ENCODE results near the gene CHAD.
"Not testable (repeated sequence)": the region's sequence is repeated elsewhere in the genome, so short reads cannot be mapped to it uniquely, and the experiment has no call there.

CHAD gene

DNA sequence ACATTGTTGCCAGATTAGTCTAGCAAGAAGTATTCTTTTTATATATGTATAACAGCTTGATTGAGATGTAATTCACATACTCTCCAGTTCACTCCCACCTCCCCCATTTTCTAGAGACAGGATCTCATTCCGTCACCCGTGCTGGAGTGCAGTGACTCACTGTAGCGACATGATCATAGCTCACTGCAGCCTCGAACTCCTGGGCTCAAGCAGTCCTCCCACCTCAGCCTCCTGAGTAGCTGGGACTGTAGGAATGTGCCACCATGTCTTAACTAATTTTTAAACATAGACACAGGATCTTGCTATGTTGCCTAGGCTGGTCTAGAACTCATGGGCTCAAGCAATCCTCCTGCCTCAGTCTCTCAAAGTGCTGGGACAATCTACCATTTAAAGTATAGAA, 6.7 kb upstream of the CHAD start:
- Histone ChIP-seq H3K27me3 (ENCODE audit: control insufficient read depth in 2 of 2, insufficient read depth in 2 of 2, low read length in 2 of 2) (no peaks in the 10 kb centered on the region), H3K36me3 (ENCODE audit: control insufficient read depth in 2 of 2, insufficient read depth in 2 of 2, low read length in 2 of 2) (peaks cover 15 to 22% of the 10 kb centered on the region in 2 donors), H3K4me1 (ENCODE audit: control insufficient read depth in 2 of 2, insufficient read depth in 2 of 2, low read length in 2 of 2) (peaks cover 26 to 37% of the 10 kb centered on the region in 2 donors), H3K9me3 (ENCODE audit: control insufficient read depth in 2 of 2, low read length in 2 of 2) (no peaks in the 10 kb centered on the region), H3K4me3 (ENCODE audit: low read length in 2 of 2) (peak overlapping the region; percentile 18 to 60), H3K9ac (ENCODE audit: low read depth in 1 of 2, low read length in 2 of 2) (no peak overlapping the region), H3K27ac (ENCODE audit: low read depth in 2 of 2, low read length in 2 of 2) (no peak overlapping the region)

DNA sequence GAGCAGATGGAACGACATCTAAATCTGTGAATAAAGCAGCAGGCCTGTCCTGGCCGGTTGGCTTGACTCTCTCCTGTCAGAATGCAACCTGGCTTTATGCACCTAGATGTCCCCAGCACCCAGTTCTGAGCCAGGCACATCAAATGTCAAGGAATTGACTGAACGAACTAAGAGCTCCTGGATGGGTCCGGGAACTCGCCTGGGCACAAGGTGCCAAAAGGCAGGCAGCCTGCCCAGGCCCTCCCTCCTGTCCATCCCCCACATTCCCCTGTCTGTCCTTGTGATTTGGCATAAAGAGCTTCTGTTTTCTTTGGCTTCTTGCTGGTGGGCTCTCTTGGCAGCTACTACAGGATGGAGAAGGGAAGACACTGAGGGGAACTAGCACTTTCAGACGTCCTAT, 5.8 kb upstream of the CHAD start:
- Histone ChIP-seq H3K4me3 (ENCODE audit: low read length in 2 of 2) (no peak overlapping the region), H3K9ac (ENCODE audit: low read depth in 1 of 2, low read length in 2 of 2) (no peak overlapping the region)

DNA sequence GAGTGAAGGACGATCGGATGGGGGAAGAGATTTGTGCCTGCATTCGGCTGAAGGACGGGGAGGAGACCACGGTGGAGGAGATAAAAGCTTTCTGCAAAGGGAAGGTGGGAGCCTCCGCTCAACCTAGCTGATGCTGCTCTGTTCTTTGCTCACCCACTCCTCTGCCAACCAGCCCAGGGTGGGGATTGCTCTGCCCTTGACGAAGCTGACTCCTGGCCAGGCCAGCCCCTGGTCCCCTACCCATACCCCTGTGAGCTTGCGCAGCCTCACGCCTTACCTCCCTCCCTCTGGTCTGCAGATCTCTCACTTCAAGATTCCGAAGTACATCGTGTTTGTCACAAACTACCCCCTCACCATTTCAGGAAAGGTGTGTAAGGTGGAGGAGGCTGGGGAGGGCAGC, 5.2 kb upstream of the CHAD start:
- Histone ChIP-seq H3K9ac (ENCODE audit: low read depth in 1 of 2, low read length in 2 of 2) (no peak overlapping the region), H3K4me1 (ENCODE audit: control insufficient read depth in 2 of 2, insufficient read depth in 2 of 2, low read length in 2 of 2) (peaks cover 29 to 44% of the 10 kb centered on the region in 2 donors), H3K27ac (ENCODE audit: low read depth in 2 of 2, low read length in 2 of 2) (no peak overlapping the region), H3K4me3 (ENCODE audit: low read length in 2 of 2) (no peak overlapping the region), H3K9me3 (ENCODE audit: control insufficient read depth in 2 of 2, low read length in 2 of 2) (no peaks in the 10 kb centered on the region), H3K27me3 (ENCODE audit: control insufficient read depth in 2 of 2, insufficient read depth in 2 of 2, low read length in 2 of 2) (no peaks in the 10 kb centered on the region), H3K36me3 (ENCODE audit: control insufficient read depth in 2 of 2, insufficient read depth in 2 of 2, low read length in 2 of 2) (peaks cover 15 to 22% of the 10 kb centered on the region in 2 donors)

More for the DNA sequence above, 5.8 kb upstream of the CHAD start:
- Histone ChIP-seq H3K36me3 (ENCODE audit: control insufficient read depth in 2 of 2, insufficient read depth in 2 of 2, low read length in 2 of 2) (peaks cover 15 to 22% of the 10 kb centered on the region in 2 donors), H3K9me3 (ENCODE audit: control insufficient read depth in 2 of 2, low read length in 2 of 2) (no peaks in the 10 kb centered on the region), H3K27me3 (ENCODE audit: control insufficient read depth in 2 of 2, insufficient read depth in 2 of 2, low read length in 2 of 2) (no peaks in the 10 kb centered on the region), H3K27ac (ENCODE audit: low read depth in 2 of 2, low read length in 2 of 2) (no peak overlapping the region), H3K4me1 (ENCODE audit: control insufficient read depth in 2 of 2, insufficient read depth in 2 of 2, low read length in 2 of 2) (peaks cover 26 to 39% of the 10 kb centered on the region in 2 donors)

DNA sequence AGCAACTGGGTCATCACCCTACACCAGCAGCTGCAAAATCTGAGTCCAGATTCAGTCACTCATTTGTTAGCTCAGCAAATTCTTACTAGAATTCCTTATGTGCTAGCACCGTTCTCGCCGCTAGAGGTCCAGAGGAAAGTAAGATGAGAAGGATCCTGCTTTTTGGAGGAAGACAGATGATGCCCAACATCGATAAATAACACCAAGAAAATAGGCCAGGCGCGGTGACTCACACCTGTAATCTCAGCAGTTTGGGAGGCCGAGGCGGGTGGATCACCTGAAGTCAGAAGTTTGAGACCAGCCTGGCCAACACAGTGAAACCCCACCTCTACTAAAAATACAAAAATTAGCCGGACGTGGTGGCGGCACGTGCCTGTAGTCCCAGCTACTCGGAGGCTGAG, 4.1 kb upstream of the CHAD start:
- H3K36me3 ChIP-seq (ENCODE audit: control insufficient read depth in 2 of 2, insufficient read depth in 2 of 2, low read length in 2 of 2): peaks cover 15 to 24% of the 10 kb centered on the region in 2 donors
- H3K9me3 ChIP-seq (ENCODE audit: control insufficient read depth in 2 of 2, low read length in 2 of 2); H3K9ac ChIP-seq (ENCODE audit: low read depth in 1 of 2, low read length in 2 of 2); H3K4me3 ChIP-seq (ENCODE audit: low read length in 2 of 2); H3K27ac ChIP-seq (ENCODE audit: low read depth in 2 of 2, low read length in 2 of 2); H3K27me3 ChIP-seq (ENCODE audit: control insufficient read depth in 2 of 2, insufficient read depth in 2 of 2, low read length in 2 of 2): not testable (repeated sequence)
- H3K4me1 ChIP-seq (ENCODE audit: control insufficient read depth in 2 of 2, insufficient read depth in 2 of 2, low read length in 2 of 2): peaks cover 26 to 44% of the 10 kb centered on the region in 2 donors

DNA sequence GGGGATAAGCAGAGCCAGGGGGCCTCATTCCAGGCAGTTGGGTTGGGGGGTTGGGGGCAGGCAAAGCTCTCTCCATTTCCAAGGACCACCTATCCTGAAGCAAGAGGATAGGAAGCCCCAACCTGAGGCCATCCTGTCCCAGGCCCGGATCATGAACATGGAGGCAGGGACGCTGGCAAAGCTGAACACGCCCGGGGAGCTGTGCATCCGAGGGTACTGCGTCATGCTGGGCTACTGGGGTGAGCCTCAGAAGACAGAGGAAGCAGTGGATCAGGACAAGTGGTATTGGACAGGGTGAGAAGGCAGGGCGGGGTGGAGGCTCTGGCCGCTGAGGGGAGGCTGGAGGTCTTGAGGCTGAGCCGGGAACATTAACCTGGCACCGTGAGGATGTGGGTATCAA, 3.6 kb upstream of the CHAD start:
- Histone ChIP-seq H3K27ac (ENCODE audit: low read depth in 2 of 2, low read length in 2 of 2) (no peak overlapping the region), H3K9ac (ENCODE audit: low read depth in 1 of 2, low read length in 2 of 2) (no peak overlapping the region), H3K4me1 (ENCODE audit: control insufficient read depth in 2 of 2, insufficient read depth in 2 of 2, low read length in 2 of 2) (peaks cover 27 to 48% of the 10 kb centered on the region in 2 donors), H3K27me3 (ENCODE audit: control insufficient read depth in 2 of 2, insufficient read depth in 2 of 2, low read length in 2 of 2) (peaks cover 0 to 3% of the 10 kb centered on the region in 2 donors), H3K36me3 (ENCODE audit: control insufficient read depth in 2 of 2, insufficient read depth in 2 of 2, low read length in 2 of 2) (peaks cover 15 to 24% of the 10 kb centered on the region in 2 donors), H3K4me3 (ENCODE audit: low read length in 2 of 2) (no peak overlapping the region), H3K9me3 (ENCODE audit: control insufficient read depth in 2 of 2, low read length in 2 of 2) (no peaks in the 10 kb centered on the region)

DNA sequence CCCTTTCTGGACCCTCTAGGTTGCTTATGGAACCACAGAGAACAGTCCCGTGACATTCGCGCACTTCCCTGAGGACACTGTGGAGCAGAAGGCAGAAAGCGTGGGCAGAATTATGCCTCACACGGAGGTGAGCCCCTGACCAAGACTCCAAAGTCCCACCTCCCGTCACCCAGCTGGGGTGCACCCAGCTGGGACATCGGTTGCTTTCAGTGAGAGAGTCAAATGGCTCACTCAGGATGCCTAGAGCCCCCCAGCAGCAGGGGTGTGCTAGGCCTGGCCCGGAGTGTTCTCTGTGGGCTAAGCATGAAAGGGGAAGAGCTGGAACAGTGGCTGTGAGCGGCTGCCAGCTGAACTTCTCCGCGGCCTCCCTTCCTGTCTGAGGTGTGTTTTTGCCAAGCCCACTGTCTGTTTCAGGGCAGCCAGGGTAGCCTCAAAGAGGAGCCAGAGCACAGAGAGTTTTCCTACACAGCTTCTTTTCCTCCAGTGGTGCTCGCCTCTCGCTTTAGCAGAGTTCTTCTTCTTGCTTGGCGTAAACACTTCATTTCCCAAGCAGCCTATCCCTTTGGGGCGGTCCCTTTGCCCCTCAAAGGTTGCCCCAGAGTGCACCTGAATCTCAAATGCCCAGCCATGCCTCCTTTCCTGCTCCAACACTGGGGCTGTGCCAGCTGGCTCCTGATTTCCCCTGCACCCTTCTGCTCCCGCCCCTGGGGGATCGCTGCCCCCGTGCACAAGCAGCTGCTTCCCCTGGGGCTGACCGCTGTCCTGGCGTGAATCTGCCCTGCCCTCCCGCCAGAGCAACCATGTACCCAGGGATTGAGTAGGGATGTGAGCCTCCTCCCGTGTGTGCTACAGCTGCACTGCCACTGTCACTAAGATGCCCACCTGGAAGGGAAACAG, 2.6 kb upstream of the CHAD start:
- Histone ChIP-seq H3K27ac (ENCODE audit: low read depth in 2 of 2, low read length in 2 of 2) (peak overlapping the region; percentile 32 to 51), H3K4me1 (ENCODE audit: control insufficient read depth in 2 of 2, insufficient read depth in 2 of 2, low read length in 2 of 2) (peaks cover 31 to 52% of the 10 kb centered on the region in 2 donors)

DNA sequence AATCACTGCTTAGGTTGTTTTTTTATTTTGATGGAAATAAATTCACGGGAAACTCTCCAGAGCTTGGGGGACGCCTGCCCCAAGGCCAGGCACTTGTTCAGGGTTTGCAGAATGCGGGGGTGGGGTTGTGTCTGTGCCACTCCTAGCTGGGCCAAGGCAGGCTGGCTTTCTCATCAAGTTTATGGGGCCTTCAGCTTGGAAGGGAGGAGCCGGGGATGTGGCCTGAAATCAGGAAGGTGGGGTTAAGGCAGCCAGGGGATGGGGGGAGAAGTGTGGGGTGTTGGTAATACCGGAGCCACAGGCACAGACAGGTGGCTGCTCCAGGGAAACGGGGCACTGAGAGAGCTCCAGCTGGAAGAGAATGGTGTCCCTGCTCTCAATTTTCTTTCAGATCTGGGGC, 1.7 kb upstream of the CHAD start:
- H3K9me3 ChIP-seq (ENCODE audit: control insufficient read depth in 2 of 2, low read length in 2 of 2): no peaks in the 10 kb centered on the region
- H3K4me1 ChIP-seq (ENCODE audit: control insufficient read depth in 2 of 2, insufficient read depth in 2 of 2, low read length in 2 of 2): peaks cover 31 to 52% of the 10 kb centered on the region in 2 donors
- peak overlapping the region; percentile 9 to 36 for H3K9ac ChIP-seq (ENCODE audit: low read depth in 1 of 2, low read length in 2 of 2)
- peak overlapping the region; percentile 69 to 71 for H3K27ac ChIP-seq (ENCODE audit: low read depth in 2 of 2, low read length in 2 of 2)
- peaks cover 18 to 24% of the 10 kb centered on the region in 2 donors for H3K36me3 ChIP-seq (ENCODE audit: control insufficient read depth in 2 of 2, insufficient read depth in 2 of 2, low read length in 2 of 2)
- H3K27me3 ChIP-seq (ENCODE audit: control insufficient read depth in 2 of 2, insufficient read depth in 2 of 2, low read length in 2 of 2): peaks cover 0 to 3% of the 10 kb centered on the region in 2 donors
- no peak overlapping the region for H3K4me3 ChIP-seq (ENCODE audit: low read length in 2 of 2)

More for the DNA sequence above, 2.6 kb upstream of the CHAD start:
- H3K27me3 ChIP-seq (ENCODE audit: control insufficient read depth in 2 of 2, insufficient read depth in 2 of 2, low read length in 2 of 2): peaks cover 0 to 3% of the 10 kb centered on the region in 2 donors
- H3K9ac ChIP-seq (ENCODE audit: low read depth in 1 of 2, low read length in 2 of 2): peak overlapping the region in 1 of 2 donors; percentile 36
- no peak overlapping the region for H3K4me3 ChIP-seq (ENCODE audit: low read length in 2 of 2)
- no peaks in the 10 kb centered on the region for H3K9me3 ChIP-seq (ENCODE audit: control insufficient read depth in 2 of 2, low read length in 2 of 2)
- peaks cover 15 to 24% of the 10 kb centered on the region in 2 donors for H3K36me3 ChIP-seq (ENCODE audit: control insufficient read depth in 2 of 2, insufficient read depth in 2 of 2, low read length in 2 of 2)

DNA sequence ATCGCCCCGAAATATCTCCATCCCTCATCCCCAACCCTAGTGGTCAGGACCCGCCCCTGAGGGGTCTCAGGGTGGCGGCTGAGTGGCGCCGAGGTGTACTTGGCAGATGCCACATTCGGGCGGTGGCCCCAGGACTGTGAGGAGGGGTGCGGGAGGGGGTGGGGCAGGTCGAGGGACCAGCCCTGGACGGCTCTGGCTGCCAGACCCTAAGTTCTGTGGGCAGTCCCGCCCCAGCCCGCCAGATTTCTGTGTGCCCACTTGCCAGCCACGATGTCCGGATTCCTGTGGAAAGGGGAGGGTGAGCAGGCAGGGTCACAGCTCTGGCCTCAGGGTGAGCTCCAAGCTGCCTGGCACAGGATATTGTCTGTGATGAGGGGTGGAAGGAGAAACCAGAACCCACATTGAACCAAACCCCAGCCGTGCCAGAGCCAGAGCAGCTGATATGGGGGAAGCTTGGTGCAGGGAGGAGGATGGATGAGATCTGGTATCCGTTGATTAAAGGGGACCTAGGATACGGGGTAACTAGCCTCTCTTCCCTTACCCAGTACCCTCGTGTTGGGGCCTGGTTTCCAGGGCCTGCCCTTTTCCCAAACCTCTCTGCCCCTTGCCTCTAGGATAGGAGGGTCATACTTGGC, 1.1 kb upstream of the CHAD start:
- Histone ChIP-seq H3K4me1 (ENCODE audit: control insufficient read depth in 2 of 2, insufficient read depth in 2 of 2, low read length in 2 of 2) (peaks cover 31 to 50% of the 10 kb centered on the region in 2 donors), H3K27ac (ENCODE audit: low read depth in 2 of 2, low read length in 2 of 2) (peak overlapping the region; percentile 69 to 71), H3K36me3 (ENCODE audit: control insufficient read depth in 2 of 2, insufficient read depth in 2 of 2, low read length in 2 of 2) (peaks cover 19 to 29% of the 10 kb centered on the region in 2 donors), H3K4me3 (ENCODE audit: low read length in 2 of 2) (peak overlapping the region in 1 of 2 donors; percentile 26), H3K27me3 (ENCODE audit: control insufficient read depth in 2 of 2, insufficient read depth in 2 of 2, low read length in 2 of 2) (peaks cover 0 to 3% of the 10 kb centered on the region in 2 donors), H3K9ac (ENCODE audit: low read depth in 1 of 2, low read length in 2 of 2) (peak overlapping the region; percentile 9 to 13), H3K9me3 (ENCODE audit: control insufficient read depth in 2 of 2, low read length in 2 of 2) (no peaks in the 10 kb centered on the region)

DNA sequence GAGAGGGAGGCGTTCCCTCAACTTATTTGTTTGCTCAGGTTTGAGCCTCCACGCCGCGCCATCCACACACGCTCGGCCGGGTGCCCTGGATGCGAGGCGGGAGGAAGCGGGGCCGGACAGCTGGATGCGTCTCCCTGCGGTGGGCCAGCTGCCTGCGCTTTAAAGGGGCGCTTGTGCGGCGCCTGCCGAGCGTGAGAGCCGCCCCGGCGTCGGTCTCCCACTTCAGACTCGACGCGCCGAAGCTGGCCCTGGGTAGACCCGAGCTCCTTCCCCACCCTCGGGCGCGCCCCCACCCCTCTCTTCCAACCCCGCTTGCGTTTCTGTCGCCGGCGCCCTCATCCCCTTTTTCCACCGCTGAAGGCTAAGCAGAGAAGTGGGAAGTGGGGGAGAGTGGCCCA, 527 bp upstream of the CHAD start:
- peaks cover 31 to 48% of the 10 kb centered on the region in 2 donors for H3K4me1 ChIP-seq (ENCODE audit: control insufficient read depth in 2 of 2, insufficient read depth in 2 of 2, low read length in 2 of 2)
- H3K27me3 ChIP-seq (ENCODE audit: control insufficient read depth in 2 of 2, insufficient read depth in 2 of 2, low read length in 2 of 2): peaks cover 0 to 3% of the 10 kb centered on the region in 2 donors
- no peaks in the 10 kb centered on the region for H3K9me3 ChIP-seq (ENCODE audit: control insufficient read depth in 2 of 2, low read length in 2 of 2)
- H3K27ac ChIP-seq (ENCODE audit: low read depth in 2 of 2, low read length in 2 of 2): peak overlapping the region in 1 of 2 donors; percentile 71
- H3K9ac ChIP-seq (ENCODE audit: low read depth in 1 of 2, low read length in 2 of 2): peak overlapping the region in 1 of 2 donors; percentile 6
- H3K4me3 ChIP-seq (ENCODE audit: low read length in 2 of 2): peak overlapping the region in 1 of 2 donors; percentile 7
- peaks cover 20 to 29% of the 10 kb centered on the region in 2 donors for H3K36me3 ChIP-seq (ENCODE audit: control insufficient read depth in 2 of 2, insufficient read depth in 2 of 2, low read length in 2 of 2)

DNA sequence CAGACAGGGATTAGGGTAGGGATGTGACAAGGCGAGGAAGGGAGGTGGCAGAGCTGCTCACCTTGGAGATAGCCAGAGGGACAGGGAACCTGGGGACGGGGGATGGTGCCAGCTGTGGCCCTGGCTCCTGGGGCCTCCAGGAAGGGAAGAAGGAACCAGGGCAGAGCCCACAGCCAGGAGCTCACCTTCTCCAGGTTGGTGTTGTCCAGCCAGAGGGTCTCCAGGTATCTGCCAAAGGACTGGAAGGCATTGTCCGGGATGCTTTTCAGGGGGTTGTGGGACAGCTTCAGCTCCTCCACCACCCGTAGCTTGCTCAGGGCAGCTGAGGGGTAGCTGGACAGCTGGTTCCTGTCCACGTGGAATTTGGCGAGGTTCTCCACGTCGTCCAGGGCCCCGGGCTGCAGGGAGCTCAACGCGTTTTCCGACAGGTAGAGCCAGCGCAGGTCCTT, 801 bp downstream of the CHAD start:
- no peaks in the 10 kb centered on the region for H3K9me3 ChIP-seq (ENCODE audit: control insufficient read depth in 2 of 2, low read length in 2 of 2)
- H3K27ac ChIP-seq (ENCODE audit: low read depth in 2 of 2, low read length in 2 of 2): peak overlapping the region; percentile 94 to 97
- H3K4me3 ChIP-seq (ENCODE audit: low read length in 2 of 2): no peak overlapping the region
- no peak overlapping the region for H3K9ac ChIP-seq (ENCODE audit: low read depth in 1 of 2, low read length in 2 of 2)
- peaks cover 19 to 28% of the 10 kb centered on the region in 2 donors for H3K36me3 ChIP-seq (ENCODE audit: control insufficient read depth in 2 of 2, insufficient read depth in 2 of 2, low read length in 2 of 2)
- H3K27me3 ChIP-seq (ENCODE audit: control insufficient read depth in 2 of 2, insufficient read depth in 2 of 2, low read length in 2 of 2): peaks cover 0 to 3% of the 10 kb centered on the region in 2 donors
- H3K4me1 ChIP-seq (ENCODE audit: control insufficient read depth in 2 of 2, insufficient read depth in 2 of 2, low read length in 2 of 2): peaks cover 31 to 48% of the 10 kb centered on the region in 2 donors

Measured in mucosa of rectum (tissue), 2 donors.